Lower leg skin (tissue), 4 donors: ENCODE measurements around the gene SAMD3. TPM values are rescaled to one million over a fixed set of nuclear protein-coding genes. Genes with fewer than 3 reads are reported as not detected.
"Not testable (repeated sequence)": the region's sequence is repeated elsewhere in the genome, so short reads cannot be mapped to it uniquely, and the experiment has no call there.

Source experiments
- DNase-seq, 2 donors: peaks; one replicate each; pipeline ENCODE4 v3.0.0-alpha.2; 2019; ENCODE audit warnings: low spot score in 2 of 2
- H3K4me3 ChIP-seq: fragments of 200-600 bp; sonication (generic); 2 replicates; pipeline ENCODE4 v1.5.1; 2017; ENCODE audit warnings: mild to moderate bottlenecking, low read depth; ENCODE audit not compliant: poor library complexity, severe bottlenecking
- POLR2A ChIP-seq, 2 donors: fragments of 450-650 bp; IDR thresholded peaks; one replicate each; pipeline ENCODE4 v1.6.1; 2016 to 2017; ENCODE audit warnings: antibody characterized with exemption in 2 of 2, mild to moderate bottlenecking in 1 of 2, moderate library complexity in 1 of 2
- WGBS, 2 donors: methylation state at CpG; one replicate each; pipeline ENCODE4 v1.1.5; 2018; 5-methylcytosine and 5-hydroxymethylcytosine counted together
- intact Hi-C: fragments of 100-400 bp; cut with DNase I; formaldehyde crosslinking; loops from one replicate; pipeline ENCODE4 v1.15.0; 2023; ENCODE audit warnings: low total_unique reads
- total RNA-seq, 4 donors: library from RNA; depleted of rRNA; stranded (reverse); fragments of >200 nt; gene quantifications; one replicate each; pipeline ENCODE4 v1.1.0, GENCODE V29; 2016
- TF ChIP-seq, protein P1 (sequence below), 3 donors: fragments of 450-650 bp; IDR thresholded peaks; one replicate each; pipeline ENCODE4 v1.5.1; 2016; ENCODE audit warnings: antibody characterized with exemption in 3 of 3, mild to moderate bottlenecking in 3 of 3, moderate library complexity in 2 of 3

The SAMD3 gene
- total RNA-seq, 4 donors from 2014 or later: not detected

DNA sequence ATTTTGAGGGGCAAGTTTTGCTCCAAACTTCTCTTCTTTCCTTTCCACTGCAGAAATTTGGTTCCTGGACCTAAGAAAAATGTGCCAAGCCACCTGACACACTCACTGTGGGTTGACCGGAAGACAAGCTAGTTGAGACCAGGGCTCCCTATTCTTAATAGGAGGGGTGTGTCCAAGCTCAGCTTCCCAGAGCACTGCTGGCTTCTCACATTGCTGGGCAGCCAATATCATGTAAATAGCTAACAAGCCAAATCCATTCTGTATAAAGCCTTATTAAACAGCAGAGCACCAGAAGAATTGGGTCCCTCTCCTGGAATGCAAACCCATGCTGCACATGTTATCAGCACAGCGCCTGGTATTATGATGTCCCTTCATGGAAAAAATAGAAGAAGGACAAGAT lies 17.0 kb upstream of the SAMD3 start:
- DNase-seq: no peak
- intact Hi-C loops: no loop called here
- H3K4me3 ChIP-seq: no peak overlapping the region
- 52 to 63% methylated on average over 2 of the region's 2 CpGs for WGBS, 2 donors
- TF ChIP-seq, protein P1, sequence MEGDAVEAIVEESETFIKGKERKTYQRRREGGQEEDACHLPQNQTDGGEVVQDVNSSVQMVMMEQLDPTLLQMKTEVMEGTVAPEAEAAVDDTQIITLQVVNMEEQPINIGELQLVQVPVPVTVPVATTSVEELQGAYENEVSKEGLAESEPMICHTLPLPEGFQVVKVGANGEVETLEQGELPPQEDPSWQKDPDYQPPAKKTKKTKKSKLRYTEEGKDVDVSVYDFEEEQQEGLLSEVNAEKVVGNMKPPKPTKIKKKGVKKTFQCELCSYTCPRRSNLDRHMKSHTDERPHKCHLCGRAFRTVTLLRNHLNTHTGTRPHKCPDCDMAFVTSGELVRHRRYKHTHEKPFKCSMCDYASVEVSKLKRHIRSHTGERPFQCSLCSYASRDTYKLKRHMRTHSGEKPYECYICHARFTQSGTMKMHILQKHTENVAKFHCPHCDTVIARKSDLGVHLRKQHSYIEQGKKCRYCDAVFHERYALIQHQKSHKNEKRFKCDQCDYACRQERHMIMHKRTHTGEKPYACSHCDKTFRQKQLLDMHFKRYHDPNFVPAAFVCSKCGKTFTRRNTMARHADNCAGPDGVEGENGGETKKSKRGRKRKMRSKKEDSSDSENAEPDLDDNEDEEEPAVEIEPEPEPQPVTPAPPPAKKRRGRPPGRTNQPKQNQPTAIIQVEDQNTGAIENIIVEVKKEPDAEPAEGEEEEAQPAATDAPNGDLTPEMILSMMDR (IDR thresholded peaks at IDR 0.05): no peak
- TF ChIP-seq POLR2A (IDR thresholded peaks at IDR 0.05): no peak

- no peak for TF ChIP-seq POLR2A (IDR thresholded peaks at IDR 0.05)
- TF ChIP-seq, protein P1 (IDR thresholded peaks at IDR 0.05): no peak
Observed at GRCh38 chr6:130233330-130233729, 10.6 kb upstream of the SAMD3 start.

GRCh38 chr6:130230531-130230930 lies 7.8 kb upstream of the SAMD3 start:
- 78 to 86% methylated on average over 6 of the region's 6 CpGs for WGBS, 2 donors
- not testable (repeated sequence) for DNase-seq

More at GRCh38 chr6:130233330-130233729, 10.6 kb upstream of the SAMD3 start:
- WGBS, 2 donors: 41 to 48% methylated on average over 3 of the region's 3 CpGs
- no peak for DNase-seq
- H3K4me3 ChIP-seq: no peak overlapping the region
- intact Hi-C loops: no loop called here

GRCh38 chr6:130229645-130230044 lies 6.9 kb upstream of the SAMD3 start:
- intact Hi-C loops: no loop called here
- TF ChIP-seq, protein P1 (IDR thresholded peaks at IDR 0.05): no peak
- TF ChIP-seq POLR2A (IDR thresholded peaks at IDR 0.05): no peak
- no peak for DNase-seq
- 57 to 65% methylated on average over 4 of the region's 4 CpGs for WGBS, 2 donors
- no peak overlapping the region for H3K4me3 ChIP-seq

More at GRCh38 chr6:130230531-130230930, 7.8 kb upstream of the SAMD3 start:
- H3K4me3 ChIP-seq, intact Hi-C loops: not testable (repeated sequence)

DNA sequence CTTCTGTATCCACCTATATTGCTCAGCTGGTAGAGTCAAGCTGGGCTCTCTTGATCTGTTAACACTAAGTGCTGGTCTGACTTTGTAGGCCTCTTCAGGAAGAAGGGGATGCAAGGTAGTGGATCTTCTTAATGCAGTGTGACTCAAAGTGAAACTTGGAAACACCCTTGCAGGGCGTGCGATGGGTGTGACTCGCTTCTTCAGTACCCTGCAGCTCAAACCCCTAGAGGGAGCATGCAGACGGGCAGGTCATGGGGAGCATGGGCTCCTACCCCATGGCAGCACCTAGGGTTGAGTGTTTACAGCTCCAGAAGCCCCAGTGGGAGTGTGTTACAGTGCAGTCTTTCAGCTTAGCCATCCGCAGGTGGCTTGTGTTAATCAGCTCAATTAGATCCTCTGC lies 757 bp upstream of the SAMD3 start:
- 59 to 64% methylated on average over 5 of the region's 5 CpGs for WGBS, 2 donors
- TF ChIP-seq, protein P1 (IDR thresholded peaks at IDR 0.05): no peak
- no peak for TF ChIP-seq POLR2A (IDR thresholded peaks at IDR 0.05)
- DNase-seq: no peak
- no peak overlapping the region for H3K4me3 ChIP-seq
- intact Hi-C loops: no loop called here

- intact Hi-C loops: no loop called here
- TF ChIP-seq, protein P1 (IDR thresholded peaks at IDR 0.05): no peak
- no peak for TF ChIP-seq POLR2A (IDR thresholded peaks at IDR 0.05)
- DNase-seq: no peak
- H3K4me3 ChIP-seq: no peak overlapping the region
- WGBS, 2 donors: 81 to 85% methylated on average over 8 of the region's 8 CpGs
Observed at GRCh38 chr6:130218134-130218533, 4.6 kb downstream of the SAMD3 start.
